ENCODE data around the gene TERT.
A peak's percentile ranks its signal among the peaks of the same experiment; 100 is the strongest.
"Not testable (repeated sequence)": the region's sequence is repeated elsewhere in the genome, so short reads cannot be mapped to it uniquely, and the experiment has no call there.

TERT gene

GRCh38 chr5:1268666-1269065, 26.2 kb downstream of the TERT start:
- Histone ChIP-seq H3K9me3 (replicated peaks in 1 of 2; ENCODE audit: control insufficient read depth in 2 of 2, insufficient read depth in 1 of 2, low read depth in 1 of 2, low read length in 2 of 2) (peaks cover 0 to 12% of the 10 kb centered on the region in 2 donors), H3K18ac (ENCODE audit: low read length) (no peak overlapping the region)
- WGBS, 2 donors (ENCODE audit: extremely low coverage in 2 of 2, insufficient read length in 2 of 2, insufficient replicate concordance in 1 of 2), result no CpG with 5 or more reads among the region's 13 CpGs

GRCh38 chr5:1268056-1268455, 26.8 kb downstream of the TERT start:
- peak overlapping the region in 1 of 2 donors; percentile 16 for H3K4me3 ChIP-seq (ENCODE audit: low read length in 2 of 2)
- no peaks in the 10 kb centered on the region for H3K4me1 ChIP-seq (ENCODE audit: control insufficient read depth in 2 of 2, insufficient read depth in 1 of 2, low read depth in 1 of 2, low read length in 2 of 2)
- no peak overlapping the region for H2AK5ac ChIP-seq (ENCODE audit: low read depth, low read length)
- H2BK12ac ChIP-seq (ENCODE audit: low read length), result no peak overlapping the region
- H4K8ac ChIP-seq (ENCODE audit: low read depth, low read length), result no peak overlapping the region
- no peak overlapping the region for H3K27ac ChIP-seq (replicated peaks; ENCODE audit: low read length)
- no peak overlapping the region for H2BK5ac ChIP-seq (ENCODE audit: low read length)
- DNase-seq (ENCODE audit: low spot score), result no peak
- WGBS, 2 donors (ENCODE audit: extremely low coverage in 2 of 2, insufficient read length in 2 of 2, insufficient replicate concordance in 1 of 2), result no CpG with 5 or more reads among the region's 13 CpGs
- H3K23ac ChIP-seq (ENCODE audit: low read depth, low read length, poor library complexity), result no peak overlapping the region
- H3K18ac ChIP-seq (ENCODE audit: low read length), result no peak overlapping the region
- H3K79me1 ChIP-seq (ENCODE audit: low read depth, low read length), result no peaks in the 10 kb centered on the region
- H3K9me3 ChIP-seq (replicated peaks in 1 of 2; ENCODE audit: control insufficient read depth in 2 of 2, insufficient read depth in 1 of 2, low read depth in 1 of 2, low read length in 2 of 2), result peaks cover 0 to 12% of the 10 kb centered on the region in 2 donors
- no peak overlapping the region for H3K14ac ChIP-seq (ENCODE audit: low read length)
- no peak overlapping the region for H2BK120ac ChIP-seq (ENCODE audit: low read depth, low read length)
- H2AFZ ChIP-seq (ENCODE audit: low read length), result no peak overlapping the region
- H3K4me2 ChIP-seq (ENCODE audit: insufficient read depth, low read length, poor library complexity, severe bottlenecking), result no peak overlapping the region
- H3K27me3 ChIP-seq (ENCODE audit: control insufficient read depth in 3 of 3, insufficient read depth in 3 of 3, low read depth in 1 of 3, low read length in 3 of 3), result no peaks in the 10 kb centered on the region
- no peak overlapping the region for H3K9ac ChIP-seq (ENCODE audit: low read depth, low read length, poor library complexity)
- H3K4ac ChIP-seq (ENCODE audit: low read length), result no peak overlapping the region
- peaks cover 0 to 7% of the 10 kb centered on the region in 2 donors for H3K36me3 ChIP-seq (replicated peaks in 1 of 2; ENCODE audit: control insufficient read depth in 2 of 2, insufficient read depth in 2 of 2, low read length in 2 of 2)
- H4K91ac ChIP-seq (ENCODE audit: low read depth, low read length, poor library complexity), result no peak overlapping the region
- no peak overlapping the region for H2BK15ac ChIP-seq (ENCODE audit: low read length)

More at GRCh38 chr5:1268666-1269065, 26.2 kb downstream of the TERT start:
- Histone ChIP-seq H3K14ac (ENCODE audit: low read length) (no peak overlapping the region), H4K91ac (ENCODE audit: low read depth, low read length, poor library complexity) (no peak overlapping the region), H2BK12ac (ENCODE audit: low read length) (peak overlapping the region; percentile 58), H2BK15ac (ENCODE audit: low read length) (no peak overlapping the region), H2AK5ac (ENCODE audit: low read depth, low read length) (no peak overlapping the region), H3K9ac (ENCODE audit: low read depth, low read length, poor library complexity) (no peak overlapping the region), H2BK120ac (ENCODE audit: low read depth, low read length) (no peak overlapping the region), H3K4ac (ENCODE audit: low read length) (no peak overlapping the region), H4K8ac (ENCODE audit: low read depth, low read length) (no peak overlapping the region), H2BK5ac (ENCODE audit: low read length) (no peak overlapping the region), H3K36me3 (replicated peaks in 1 of 2; ENCODE audit: control insufficient read depth in 2 of 2, insufficient read depth in 2 of 2, low read length in 2 of 2) (peaks cover 0 to 7% of the 10 kb centered on the region in 2 donors), H3K23ac (ENCODE audit: low read depth, low read length, poor library complexity) (no peak overlapping the region), H3K4me3 (ENCODE audit: low read length in 2 of 2) (no peak overlapping the region), H3K4me1 (ENCODE audit: control insufficient read depth in 2 of 2, insufficient read depth in 1 of 2, low read depth in 1 of 2, low read length in 2 of 2) (no peaks in the 10 kb centered on the region), H3K27me3 (ENCODE audit: control insufficient read depth in 3 of 3, insufficient read depth in 3 of 3, low read depth in 1 of 3, low read length in 3 of 3) (no peaks in the 10 kb centered on the region), H3K4me2 (ENCODE audit: insufficient read depth, low read length, poor library complexity, severe bottlenecking) (no peak overlapping the region), H3K79me1 (ENCODE audit: low read depth, low read length) (no peaks in the 10 kb centered on the region), H3K27ac (replicated peaks; ENCODE audit: low read length) (no peak overlapping the region), H2AFZ (ENCODE audit: low read length) (no peak overlapping the region)
- no peak for DNase-seq (ENCODE audit: low spot score)

DNA sequence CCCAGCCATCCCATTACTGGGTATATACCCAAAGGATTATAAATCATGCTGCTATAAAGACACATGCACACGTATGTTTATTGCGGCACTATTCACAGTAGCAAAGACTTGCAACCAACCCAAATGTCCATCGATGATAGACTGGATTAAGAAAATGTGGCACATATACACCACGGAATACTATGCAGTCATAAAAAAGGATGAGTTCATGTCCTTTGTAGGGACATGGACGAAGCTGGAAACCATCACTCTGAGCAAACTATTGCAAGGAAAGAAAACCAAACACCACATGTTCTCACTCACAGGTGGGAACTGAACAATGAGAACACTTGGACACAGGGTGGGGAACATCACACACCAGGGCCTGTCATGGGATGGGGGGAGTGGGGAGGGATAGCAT, 27.4 kb downstream of the TERT start:
- H3K79me1 ChIP-seq (ENCODE audit: low read depth, low read length); H2BK15ac ChIP-seq (ENCODE audit: low read length); H2AK5ac ChIP-seq (ENCODE audit: low read depth, low read length); H3K4me1 ChIP-seq (ENCODE audit: control insufficient read depth in 2 of 2, insufficient read depth in 1 of 2, low read depth in 1 of 2, low read length in 2 of 2); H3K4me3 ChIP-seq (ENCODE audit: low read length in 2 of 2); DNase-seq (ENCODE audit: low spot score); H3K4me2 ChIP-seq (ENCODE audit: insufficient read depth, low read length, poor library complexity, severe bottlenecking); H4K91ac ChIP-seq (ENCODE audit: low read depth, low read length, poor library complexity); H3K27me3 ChIP-seq (ENCODE audit: control insufficient read depth in 3 of 3, insufficient read depth in 3 of 3, low read depth in 1 of 3, low read length in 3 of 3); H4K8ac ChIP-seq (ENCODE audit: low read depth, low read length); H2BK12ac ChIP-seq (ENCODE audit: low read length); H3K9ac ChIP-seq (ENCODE audit: low read depth, low read length, poor library complexity); H3K14ac ChIP-seq (ENCODE audit: low read length); H3K23ac ChIP-seq (ENCODE audit: low read depth, low read length, poor library complexity); H3K4ac ChIP-seq (ENCODE audit: low read length); H2AFZ ChIP-seq (ENCODE audit: low read length); H3K18ac ChIP-seq (ENCODE audit: low read length); H2BK120ac ChIP-seq (ENCODE audit: low read depth, low read length); H2BK5ac ChIP-seq (ENCODE audit: low read length); H3K27ac ChIP-seq (replicated peaks; ENCODE audit: low read length): not testable (repeated sequence)
- peaks cover 0 to 18% of the 10 kb centered on the region in 2 donors for H3K9me3 ChIP-seq (replicated peaks in 1 of 2; ENCODE audit: control insufficient read depth in 2 of 2, insufficient read depth in 1 of 2, low read depth in 1 of 2, low read length in 2 of 2)
- peaks cover 0 to 10% of the 10 kb centered on the region in 2 donors for H3K36me3 ChIP-seq (replicated peaks in 1 of 2; ENCODE audit: control insufficient read depth in 2 of 2, insufficient read depth in 2 of 2, low read length in 2 of 2)
- no CpG with 5 or more reads among the region's 5 CpGs for WGBS, 2 donors (ENCODE audit: extremely low coverage in 2 of 2, insufficient read length in 2 of 2, insufficient replicate concordance in 1 of 2)

DNA sequence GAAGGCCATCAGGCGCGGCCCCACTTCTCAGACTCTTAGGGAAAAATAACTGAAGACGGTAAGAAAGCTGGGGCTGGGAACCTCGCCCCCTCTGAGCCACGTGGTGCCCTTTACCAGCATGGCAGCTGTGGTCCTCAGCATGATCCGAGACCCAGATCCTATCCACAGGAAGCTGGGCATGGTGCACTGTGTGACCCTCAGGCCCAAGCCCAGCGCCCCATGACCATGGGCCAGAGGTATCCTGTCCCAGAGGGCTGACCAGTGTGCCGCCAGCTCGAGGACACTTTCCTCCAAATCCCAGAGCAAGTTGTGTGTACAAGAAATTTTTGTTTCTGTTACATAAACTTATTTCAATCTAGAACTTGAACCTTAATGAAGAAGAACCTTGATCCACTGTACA, 28.1 kb downstream of the TERT start:
- Histone ChIP-seq H2BK12ac (ENCODE audit: low read length) (no peak overlapping the region), H4K91ac (ENCODE audit: low read depth, low read length, poor library complexity) (no peak overlapping the region), H2BK5ac (ENCODE audit: low read length) (no peak overlapping the region), H2BK15ac (ENCODE audit: low read length) (no peak overlapping the region), H3K79me1 (ENCODE audit: low read depth, low read length) (no peaks in the 10 kb centered on the region), H3K14ac (ENCODE audit: low read length) (no peak overlapping the region), H3K27ac (replicated peaks; ENCODE audit: low read length) (no peak overlapping the region), H2AK5ac (ENCODE audit: low read depth, low read length) (no peak overlapping the region), H3K27me3 (ENCODE audit: control insufficient read depth in 3 of 3, insufficient read depth in 3 of 3, low read depth in 1 of 3, low read length in 3 of 3) (no peaks in the 10 kb centered on the region), H3K4me3 (ENCODE audit: low read length in 2 of 2) (no peak overlapping the region), H3K9me3 (replicated peaks in 1 of 2; ENCODE audit: control insufficient read depth in 2 of 2, insufficient read depth in 1 of 2, low read depth in 1 of 2, low read length in 2 of 2) (peaks cover 0 to 22% of the 10 kb centered on the region in 2 donors), H2AFZ (ENCODE audit: low read length) (no peak overlapping the region), H3K18ac (ENCODE audit: low read length) (no peak overlapping the region), H3K9ac (ENCODE audit: low read depth, low read length, poor library complexity) (peak overlapping the region; percentile 54), H3K4me1 (ENCODE audit: control insufficient read depth in 2 of 2, insufficient read depth in 1 of 2, low read depth in 1 of 2, low read length in 2 of 2) (no peaks in the 10 kb centered on the region), H2BK120ac (ENCODE audit: low read depth, low read length) (no peak overlapping the region), H3K23ac (ENCODE audit: low read depth, low read length, poor library complexity) (no peak overlapping the region), H3K4me2 (ENCODE audit: insufficient read depth, low read length, poor library complexity, severe bottlenecking) (no peak overlapping the region), H3K36me3 (replicated peaks in 1 of 2; ENCODE audit: control insufficient read depth in 2 of 2, insufficient read depth in 2 of 2, low read length in 2 of 2) (peaks cover 0 to 12% of the 10 kb centered on the region in 2 donors), H3K4ac (ENCODE audit: low read length) (no peak overlapping the region), H4K8ac (ENCODE audit: low read depth, low read length) (no peak overlapping the region)
- WGBS, 2 donors (ENCODE audit: extremely low coverage in 2 of 2, insufficient read length in 2 of 2, insufficient replicate concordance in 1 of 2), result no CpG with 5 or more reads among the region's 9 CpGs
- no peak for DNase-seq (ENCODE audit: low spot score)
